GM12878 (cell line): ENCODE results near the gene TSPAN15. TPM values are rescaled to one million over a fixed set of nuclear protein-coding genes. Genes with fewer than 3 reads are reported as not detected.

Experiments used
- ATAC-seq: fragments of 200-7000 bp; cut with Tn5 transposase; 3 replicates; pipeline ENCODE4 v1.9.1; 2020; ENCODE audit warnings: mild to moderate bottlenecking, moderate library complexity
- BruUV-seq: library from RNA; stranded (reverse); fragments of 400-500 nt; replicated peaks from 2 replicates; lab custom pipeline; 2021; lab: Mats Ljungman, UMichigan
- CTCF ChIA-PET: fragments of 300-600 bp; sonication (Branson Sonifier 250); formaldehyde crosslinking; extraction: SDS; loops from one replicate; lab custom pipeline; 2021; ENCODE audit warnings: inconsistent platforms; lab: Yijun Ruan, JAX
- POLR2A ChIA-PET: fragments of 350-600 bp; formaldehyde crosslinking; extraction: SDS; loops from one replicate; lab custom pipeline; 2021; ENCODE audit warnings: inconsistent platforms; lab: Charles Lee
- RAD21 ChIA-PET: fragments of 300-600 bp; sonication (Branson Sonifier 250); formaldehyde crosslinking; loops from one replicate; lab custom pipeline; 2023; ENCODE audit warnings: antibody characterized with exemption; ENCODE audit not compliant: unreplicated experiment; lab: Charles Lee
- SMC1A ChIA-PET: fragments of 300-600 bp; sonication (Branson Sonifier 250); formaldehyde crosslinking; loops from one replicate; lab custom pipeline; 2023; ENCODE audit not compliant: unreplicated experiment, uncharacterized antibody; lab: Charles Lee
- DNase-seq: peaks from one replicate; pipeline ENCODE4 v3.0.0-alpha.2; 2011; ENCODE audit warnings: low read depth, low spot score
- FAIRE-seq: peaks from 3 replicates; lab custom pipeline; 2011; peaks lifted over from hg19 to GRCh38; lab: Jason Lieb, UNC
- H2AFZ ChIP-seq: 2 replicates; pipeline ENCODE4 v1.6.0; 2011; ENCODE audit warnings: low read depth, low read length, control low read depth; ENCODE audit not compliant: control insufficient read depth
- H3K27ac ChIP-seq: 2 replicates; pipeline ENCODE4 v1.5.1; 2011; ENCODE audit warnings: control low read depth; ENCODE audit not compliant: control insufficient read depth, insufficient read depth
- H3K27me3 ChIP-seq, 2 experiments: replicated peaks in 1 of 2; 2 replicates each; pipeline versions ENCODE4 v1.6.0 to v1.6.1; 2011; ENCODE audit warnings: low read length in 1 of 2; ENCODE audit not compliant: control insufficient read depth in 2 of 2, insufficient read depth in 2 of 2
- H3K36me3 ChIP-seq, 2 experiments: 2 replicates each; pipeline ENCODE4 v1.5.1; 2011; ENCODE audit warnings: low read length in 1 of 2; ENCODE audit not compliant: control insufficient read depth in 2 of 2, insufficient read depth in 2 of 2
- H3K4me1 ChIP-seq: 2 replicates; pipeline ENCODE4 v1.6.1; 2011; ENCODE audit warnings: mild to moderate bottlenecking, low read length, moderate library complexity, mixed read lengths; ENCODE audit not compliant: control insufficient read depth, insufficient read depth
- H3K4me2 ChIP-seq: 2 replicates; pipeline ENCODE4 v1.6.0; 2011; ENCODE audit warnings: control low read depth; ENCODE audit not compliant: control insufficient read depth, insufficient read depth
- H3K4me3 ChIP-seq: fragments of 200-600 bp; sonication (generic); 2 replicates; pipeline ENCODE4 v1.5.1; 2016
- H3K79me2 ChIP-seq: 2 replicates; pipeline ENCODE4 v1.6.0; 2011; ENCODE audit warnings: low read length; ENCODE audit not compliant: control insufficient read depth, insufficient read depth
- H3K9ac ChIP-seq: 2 replicates; pipeline ENCODE4 v1.8.0; 2011; ENCODE audit warnings: low read length, control low read depth, mixed read lengths; ENCODE audit not compliant: control insufficient read depth, insufficient read depth
- H3K9me3 ChIP-seq: replicated peaks from 3 replicates; pipeline ENCODE4 v1.5.1; 2011; ENCODE audit warnings: mild to moderate bottlenecking, low read length; ENCODE audit not compliant: control insufficient read depth, insufficient read depth
- H4K20me1 ChIP-seq: 2 replicates; pipeline ENCODE4 v1.6.0; 2011; ENCODE audit not compliant: control insufficient read depth, insufficient read depth
- CEBPB ChIP-seq, 2 experiments: fragments of 150-350 bp in 1 of 2; IDR thresholded peaks; 2 replicates each; pipeline ENCODE4 v1.6.1; 2012 to 2014; ENCODE audit warnings: low read depth in 2 of 2, low read length in 2 of 2, borderline replicate concordance in 1 of 2, inconsistent platforms in 1 of 2
- CEBPZ ChIP-seq: fragments of 150-350 bp; IDR thresholded peaks from 2 replicates; pipeline ENCODE4 v1.6.1; 2016; ENCODE audit warnings: low read depth, low read length
- E2F8 ChIP-seq: fragments of 450-650 bp; IDR thresholded peaks from 2 replicates; pipeline ENCODE4 v1.6.1; 2018; ENCODE audit warnings: mild to moderate bottlenecking, low read depth, moderate library complexity; ENCODE audit not compliant: partially characterized antibody
- IRF4 ChIP-seq: IDR thresholded peaks from 2 replicates; pipeline ENCODE4 v1.6.1; 2011; ENCODE audit warnings: low read depth, low read length
- KDM1A ChIP-seq: fragments of 200-600 bp; sonication (generic); IDR thresholded peaks from 2 replicates; pipeline ENCODE4 v1.6.1; 2016; ENCODE audit warnings: borderline replicate concordance
- NFYA ChIP-seq: IDR thresholded peaks from 2 replicates; pipeline ENCODE4 v1.6.1; 2011; ENCODE audit warnings: low read depth, mild to moderate bottlenecking, low read length, improper control_type of control experiment, borderline replicate concordance
- RAD21 ChIP-seq: IDR thresholded peaks from 2 replicates; pipeline ENCODE4 v1.6.1; 2011; ENCODE audit warnings: mild to moderate bottlenecking, low read depth, low read length, moderate library complexity; ENCODE audit not compliant: insufficient read depth
- SMARCA5 ChIP-seq: fragments of 450-650 bp; IDR thresholded peaks from 2 replicates; pipeline ENCODE4 v1.6.1; 2017; ENCODE audit warnings: mild to moderate bottlenecking
- STAT1 ChIP-seq: fragments of 450-650 bp; conservative IDR thresholded peaks from 2 replicates; pipeline ENCODE4 v1.6.1; 2014; ENCODE audit warnings: antibody characterized with exemption, mild to moderate bottlenecking
- SUPT20H ChIP-seq: IDR thresholded peaks from 2 replicates; pipeline ENCODE4 v1.6.1; 2011; ENCODE audit warnings: low read depth, mild to moderate bottlenecking, low read length, moderate library complexity, borderline replicate concordance; ENCODE audit not compliant: control insufficient read depth
- ZNF217 ChIP-seq: fragments of 450-650 bp; IDR thresholded peaks from 2 replicates; pipeline ENCODE4 v1.6.1; 2017; ENCODE audit warnings: antibody characterized with exemption, mild to moderate bottlenecking
- ZNF592 ChIP-seq: fragments of 450-650 bp; IDR thresholded peaks from 2 replicates; pipeline ENCODE4 v1.6.1; 2017; ENCODE audit warnings: mild to moderate bottlenecking, moderate library complexity
- WGBS: methylation state at CpG from one replicate; pipeline ENCODE4 v1.1.6; 2016; ENCODE audit warnings: low lambda C conversion rate; ENCODE audit not compliant: insufficient replicate concordance, insufficient coverage; ENCODE audit errors: missing lambda C conversion rate; 5-methylcytosine and 5-hydroxymethylcytosine counted together
- in situ Hi-C: fragments of 300-500 bp; cut with MboI; formaldehyde crosslinking; loops from 9 replicates; pipeline ENCODE4 v1.14.3; 2018; ENCODE audit warnings: mixed read lengths
- intact Hi-C: fragments of 100-400 bp; cut with micrococcal nuclease; formaldehyde crosslinking; loops from one replicate; pipeline ENCODE4 v1.14.2; 2022; ENCODE audit not compliant: unreplicated experiment
- polyA plus RNA-seq, 11 experiments: library from polyadenylated mRNA; depleted of rRNA in 4 of 11; unstranded in 6 of 11; stranded (reverse) in 5 of 11; fragments of >200 nt; fragmentation: Nextera tagmentation in 4 of 11; fragmentation: Illumina TruSeq in 1 of 11; extraction: Ambion mirVana in 4 of 11; extraction: Trizol in 1 of 11; gene quantifications; 1 replicate in 1 of 11; 2 replicates in 10 of 11; pipeline versions ENCODE4 v1.2.1 to v1.2.3, GENCODE V29; 2011 to 2016; ENCODE audit warnings: inconsistent platforms in 2 of 11, missing spikeins in 2 of 11, low read depth in 1 of 11
- total RNA-seq, 4 experiments: library from RNA; depleted of rRNA in 3 of 4; stranded (reverse); fragments of >200 nt in 3 of 4; fragmentation: Illumina TruSeq in 1 of 4; extraction: Trizol in 1 of 4; gene quantifications; 2 replicates each; pipeline versions ENCODE4 v1.2.1 to v1.2.3, GENCODE V29; 2013 to 2021

TSPAN15 gene
- total and polyA plus RNA-seq, 10 of the 15 experiments (the other 5 are each of a cell fraction or from before 2014, with no cell fraction given): 1.3 to 8.5 (median 2.4) TPM; not detected in 2

GRCh38 chr10:69533658-69534057 is 82.4 kb downstream of the TSPAN15 start:
- no peaks in the 10 kb centered on the region; the same call in 2 of the 3 replicates for H3K9me3 ChIP-seq
- H4K20me1 ChIP-seq: no peaks in the 10 kb centered on the region
- WGBS: 27% methylated on average over 3 of the region's 3 CpGs
- no peak overlapping the region for H3K27ac ChIP-seq
- H3K4me3 ChIP-seq: no peak overlapping the region
- intact Hi-C loops: loop anchor here (5.0 kb wide), 1 partner anchor 104 kb away; no protein-coding TSS in a partner anchor
- CTCF ChIA-PET: no interaction called here
- SMC1A ChIA-PET: no interaction called here
- H3K9ac ChIP-seq: no peak overlapping the region
- H3K79me2 ChIP-seq: no peaks in the 10 kb centered on the region
- no TSS peak for BruUV-seq
- DNase-seq (no peak), FAIRE-seq (no peak), ATAC-seq (no peak)
- RAD21 ChIA-PET: no interaction called here
- H3K4me1 ChIP-seq: no peaks in the 10 kb centered on the region
- no peaks in the 10 kb centered on the region; a peak in 1 of 4 replicates for H3K27me3 ChIP-seq
- H3K36me3 ChIP-seq: no peaks in the 10 kb centered on the region
- in situ Hi-C loops: no loop called here
- POLR2A ChIA-PET: no interaction called here
- H3K4me2 ChIP-seq: no peak overlapping the region
- no peak overlapping the region for H2AFZ ChIP-seq
- TF ChIP-seq SMARCA5 (no peak), ZNF592 (no peak), STAT1 (no peak), ZNF217 (no peak), E2F8 (no peak), CEBPB (IDR thresholded peaks at IDR 0.05; ENCODE audit: borderline replicate concordance in 1 of 2, low read depth in 2 of 2, low read length in 2 of 2) (no peak), KDM1A (no peak), IRF4 (no peak), NFYA (no peak), SUPT20H (no peak), CEBPZ (no peak), RAD21 (no peak)
